Measurements from ENCODE around the gene ABCG1.

The ABCG1 gene

GRCh38 chr21:42200906-42201614, 17.9 kb upstream of the ABCG1 start:
- no peak for TF ChIP-seq GATA2 (IDR thresholded peaks at IDR 0.05; ENCODE audit: low read depth, low read length)
- no peak for TF ChIP-seq GATA3 (IDR thresholded peaks at IDR 0.05; ENCODE audit: low read depth, low read length)

- TF ChIP-seq GATA2 (IDR thresholded peaks at IDR 0.05; ENCODE audit: low read depth, low read length) (no peak), GATA3 (IDR thresholded peaks at IDR 0.05; ENCODE audit: low read depth, low read length) (no peak)
Measured at GRCh38 chr21:42201615-42202161, 17.3 kb upstream of the ABCG1 start.

DNA sequence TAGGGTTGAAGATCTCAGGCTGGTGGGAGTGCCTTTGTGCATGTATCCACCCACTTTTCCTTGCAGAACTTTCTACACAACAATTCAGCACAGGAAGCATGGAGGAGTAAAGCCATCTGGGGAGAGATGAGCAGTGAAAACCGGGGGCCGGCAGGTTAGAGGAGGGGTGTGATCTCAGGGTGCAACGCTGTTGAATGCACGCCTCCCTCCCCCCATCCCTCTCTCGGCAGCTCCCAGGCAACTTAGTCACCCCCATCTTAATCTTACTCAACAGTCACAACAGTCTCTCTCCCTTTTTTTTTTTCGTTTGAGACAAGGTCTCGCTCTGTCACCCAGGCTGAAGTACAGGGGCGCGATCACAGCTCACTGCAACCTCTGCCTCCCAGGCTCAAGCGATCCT, 16.6 kb upstream of the ABCG1 start:
- TF ChIP-seq GATA3 (IDR thresholded peaks at IDR 0.05; ENCODE audit: low read depth, low read length), result no peak
- no peak for TF ChIP-seq GATA2 (IDR thresholded peaks at IDR 0.05; ENCODE audit: low read depth, low read length)

- TF ChIP-seq GATA3 (IDR thresholded peaks at IDR 0.05; ENCODE audit: low read depth, low read length) (no peak), GATA2 (IDR thresholded peaks at IDR 0.05; ENCODE audit: low read depth, low read length) (no peak)
Measured at GRCh38 chr21:42203321-42203720, 15.6 kb upstream of the ABCG1 start.

GRCh38 chr21:42203936-42204335, 15.0 kb upstream of the ABCG1 start:
- TF ChIP-seq GATA3 (IDR thresholded peaks at IDR 0.05; ENCODE audit: low read depth, low read length) (no peak), GATA2 (IDR thresholded peaks at IDR 0.05; ENCODE audit: low read depth, low read length) (no peak)

GRCh38 chr21:42207426-42207825, 11.5 kb upstream of the ABCG1 start:
- no peak for TF ChIP-seq GATA2 (IDR thresholded peaks at IDR 0.05; ENCODE audit: low read depth, low read length)
- TF ChIP-seq GATA3 (IDR thresholded peaks at IDR 0.05; ENCODE audit: low read depth, low read length), result no peak

GRCh38 chr21:42208036-42208435, 10.9 kb upstream of the ABCG1 start:
- no peak for TF ChIP-seq GATA2 (IDR thresholded peaks at IDR 0.05; ENCODE audit: low read depth, low read length)
- no peak for TF ChIP-seq GATA3 (IDR thresholded peaks at IDR 0.05; ENCODE audit: low read depth, low read length)

GRCh38 chr21:42208801-42209490, 10.0 kb upstream of the ABCG1 start:
- TF ChIP-seq GATA2 (IDR thresholded peaks at IDR 0.05; ENCODE audit: low read depth, low read length) (no peak), GATA3 (IDR thresholded peaks at IDR 0.05; ENCODE audit: low read depth, low read length) (no peak)

DNA sequence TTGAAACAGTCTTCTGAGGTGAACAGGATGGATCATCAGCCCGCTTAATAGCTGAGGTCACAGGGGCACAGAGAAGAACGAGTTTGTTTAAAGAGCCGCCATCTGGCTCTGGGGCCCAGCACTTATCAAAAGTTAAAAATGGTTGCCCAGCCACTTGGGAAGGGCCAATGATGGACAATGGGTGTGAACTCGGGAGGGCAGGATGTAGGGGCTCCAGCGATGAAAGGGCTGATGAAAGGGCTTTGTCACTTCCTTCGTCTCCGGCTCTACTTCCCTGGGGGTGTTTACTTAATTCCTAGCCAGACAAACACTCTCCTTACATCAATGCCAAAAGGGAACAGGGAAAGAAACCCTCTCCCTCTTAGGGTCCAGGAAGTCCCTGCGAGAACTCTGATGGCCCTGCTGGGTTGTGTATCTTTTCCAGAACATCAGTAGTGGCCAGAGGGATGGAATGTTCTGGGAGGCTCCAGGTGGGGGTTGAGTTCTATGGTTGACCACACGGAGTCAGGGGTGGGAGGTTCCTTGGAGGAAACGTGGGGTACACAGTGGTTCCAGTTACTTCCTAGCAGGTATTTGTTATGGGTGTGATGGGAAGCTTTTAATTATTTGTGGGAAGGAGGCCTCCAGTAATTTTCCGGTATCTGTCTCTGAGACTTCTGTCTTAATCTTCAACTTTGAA, 9.0 kb upstream of the ABCG1 start:
- TF ChIP-seq GATA2 (IDR thresholded peaks at IDR 0.05; ENCODE audit: low read depth, low read length), result no peak

DNA sequence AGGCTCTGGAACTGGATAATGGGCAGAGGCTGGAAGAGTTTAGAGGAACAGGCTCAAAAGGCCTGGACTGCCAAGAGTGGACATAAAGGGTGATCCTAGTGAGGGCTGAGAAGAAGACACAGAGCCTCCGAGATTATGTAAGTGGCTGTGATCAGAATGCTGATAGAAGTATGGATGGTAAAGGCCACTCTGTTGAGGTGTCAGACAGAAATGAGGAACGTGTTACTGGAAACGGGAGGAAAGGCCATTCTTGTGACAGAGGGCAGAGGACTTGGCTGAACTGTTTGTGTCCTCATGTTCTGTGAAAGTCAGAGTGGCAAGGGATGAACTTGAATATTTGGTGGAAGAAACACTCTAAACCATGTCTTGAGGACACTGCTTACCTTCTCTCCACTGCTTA, 6.7 kb upstream of the ABCG1 start:
- TF ChIP-seq GATA3 (IDR thresholded peaks at IDR 0.05; ENCODE audit: low read depth, low read length) (no peak), GATA2 (IDR thresholded peaks at IDR 0.05; ENCODE audit: low read depth, low read length) (no peak)

GRCh38 chr21:42213082-42213774, 5.7 kb upstream of the ABCG1 start:
- TF ChIP-seq GATA2 (IDR thresholded peaks at IDR 0.05; ENCODE audit: low read depth, low read length) (no peak), GATA3 (IDR thresholded peaks at IDR 0.05; ENCODE audit: low read depth, low read length) (no peak)

DNA sequence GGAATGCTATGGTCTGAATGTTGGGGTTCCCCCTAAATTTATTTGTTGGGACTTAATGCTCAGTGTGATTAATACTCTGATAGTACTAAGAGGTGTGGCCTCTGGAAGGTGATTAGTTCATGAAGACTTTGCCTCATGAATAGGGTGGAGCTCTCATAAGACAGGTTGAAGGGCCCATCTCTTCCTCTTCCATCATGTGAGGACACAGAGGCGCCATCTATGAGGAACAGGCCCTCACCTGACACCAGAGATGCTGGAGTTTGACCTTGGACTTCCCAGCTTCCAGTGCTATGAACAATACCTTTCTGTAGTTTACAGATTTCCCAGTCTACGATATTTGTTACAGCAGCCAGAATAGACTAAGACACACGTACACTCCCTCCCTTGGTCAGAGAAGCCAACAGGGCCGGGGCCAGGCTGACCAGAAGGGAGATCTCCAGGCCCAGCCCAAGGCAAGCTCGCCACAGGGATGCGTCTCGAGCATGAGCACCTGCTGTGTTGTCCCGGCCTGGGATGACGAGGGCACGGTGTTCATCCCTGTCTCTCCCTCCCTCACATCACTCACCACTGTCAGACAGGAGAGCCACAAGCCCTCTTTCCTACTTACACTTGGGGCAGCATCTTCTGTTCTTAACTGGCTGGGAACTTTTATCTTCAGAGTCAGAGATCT, 4.7 kb upstream of the ABCG1 start:
- TF ChIP-seq GATA2 (IDR thresholded peaks at IDR 0.05; ENCODE audit: low read depth, low read length), result no peak
- TF ChIP-seq GATA3 (IDR thresholded peaks at IDR 0.05; ENCODE audit: low read depth, low read length), result no peak

GRCh38 chr21:42214921-42215320, 4.0 kb upstream of the ABCG1 start:
- no peak for TF ChIP-seq GATA3 (IDR thresholded peaks at IDR 0.05; ENCODE audit: low read depth, low read length)
- no peak for TF ChIP-seq GATA2 (IDR thresholded peaks at IDR 0.05; ENCODE audit: low read depth, low read length)
